ENCODE results near the gene CCDC91. TPM values are rescaled to one million over a fixed set of nuclear protein-coding genes. Genes with fewer than 3 reads are reported as not detected.

Gene CCDC91
- total RNA-seq, 1 donor from 2014 or later: 12.3 TPM

DNA sequence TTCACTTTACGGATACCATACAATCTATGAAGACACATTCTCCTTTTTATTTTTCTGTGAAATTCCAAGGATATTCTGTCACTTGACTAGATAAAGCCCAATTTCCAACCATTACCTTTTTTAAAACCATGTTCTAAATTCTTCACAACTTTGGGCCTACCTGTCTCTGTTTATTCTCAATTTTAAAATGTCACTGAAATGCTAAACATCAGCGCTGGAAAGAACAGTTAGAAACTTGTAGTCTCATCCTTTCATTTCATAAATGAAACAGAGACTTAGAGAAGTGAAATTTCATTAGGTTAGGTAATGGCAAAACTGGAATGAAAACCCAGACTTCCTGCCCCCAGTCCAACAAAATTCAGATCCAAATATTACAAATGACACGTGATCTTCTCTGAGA lies 396.2 kb downstream of the CCDC91 start:
- H3K4me3 Mint-ChIP-seq (ENCODE audit: unreplicated experiment): no peak overlapping the region
- TF ChIP-seq, protein P1, sequence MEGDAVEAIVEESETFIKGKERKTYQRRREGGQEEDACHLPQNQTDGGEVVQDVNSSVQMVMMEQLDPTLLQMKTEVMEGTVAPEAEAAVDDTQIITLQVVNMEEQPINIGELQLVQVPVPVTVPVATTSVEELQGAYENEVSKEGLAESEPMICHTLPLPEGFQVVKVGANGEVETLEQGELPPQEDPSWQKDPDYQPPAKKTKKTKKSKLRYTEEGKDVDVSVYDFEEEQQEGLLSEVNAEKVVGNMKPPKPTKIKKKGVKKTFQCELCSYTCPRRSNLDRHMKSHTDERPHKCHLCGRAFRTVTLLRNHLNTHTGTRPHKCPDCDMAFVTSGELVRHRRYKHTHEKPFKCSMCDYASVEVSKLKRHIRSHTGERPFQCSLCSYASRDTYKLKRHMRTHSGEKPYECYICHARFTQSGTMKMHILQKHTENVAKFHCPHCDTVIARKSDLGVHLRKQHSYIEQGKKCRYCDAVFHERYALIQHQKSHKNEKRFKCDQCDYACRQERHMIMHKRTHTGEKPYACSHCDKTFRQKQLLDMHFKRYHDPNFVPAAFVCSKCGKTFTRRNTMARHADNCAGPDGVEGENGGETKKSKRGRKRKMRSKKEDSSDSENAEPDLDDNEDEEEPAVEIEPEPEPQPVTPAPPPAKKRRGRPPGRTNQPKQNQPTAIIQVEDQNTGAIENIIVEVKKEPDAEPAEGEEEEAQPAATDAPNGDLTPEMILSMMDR (IDR thresholded peaks at IDR 0.05; ENCODE audit: unreplicated experiment): no peak
- no peaks in the 10 kb centered on the region for H3K4me1 Mint-ChIP-seq (ENCODE audit: unreplicated experiment)
- DNase-seq (ENCODE audit: low spot score): no peak
- no peak overlapping the region for H3K27ac Mint-ChIP-seq (ENCODE audit: unreplicated experiment)
- no peaks in the 10 kb centered on the region for H3K9me3 Mint-ChIP-seq (ENCODE audit: unreplicated experiment)
- H3K36me3 Mint-ChIP-seq (ENCODE audit: low read depth, unreplicated experiment): no peaks in the 10 kb centered on the region
- H3K27me3 Mint-ChIP-seq (ENCODE audit: unreplicated experiment): no peaks in the 10 kb centered on the region

DNA sequence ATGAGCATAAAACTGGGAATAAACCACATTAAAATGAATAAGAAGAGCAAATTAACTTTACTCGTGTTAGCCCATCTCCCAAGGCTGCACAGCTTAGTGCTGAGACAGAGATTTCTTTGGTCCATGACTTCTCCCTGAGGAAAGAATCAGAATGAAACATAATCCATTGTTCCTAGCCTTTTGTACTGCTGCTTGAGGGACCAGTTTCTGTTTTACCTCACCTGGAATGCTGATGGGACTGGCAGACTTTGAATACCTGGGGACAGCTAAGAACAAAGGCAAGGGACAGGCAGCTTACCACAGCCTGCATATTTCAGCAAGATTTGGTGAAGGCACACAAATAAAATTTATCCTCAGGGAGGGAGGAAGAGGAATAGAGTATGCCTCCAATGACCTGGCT lies 401.6 kb downstream of the CCDC91 start:
- TF ChIP-seq, protein P1 (IDR thresholded peaks at IDR 0.05; ENCODE audit: unreplicated experiment): no peak
- Mint-ChIP-seq H3K4me1 (ENCODE audit: unreplicated experiment) (no peaks in the 10 kb centered on the region), H3K4me3 (ENCODE audit: unreplicated experiment) (no peak overlapping the region), H3K9me3 (ENCODE audit: unreplicated experiment) (no peaks in the 10 kb centered on the region), H3K36me3 (ENCODE audit: low read depth, unreplicated experiment) (no peaks in the 10 kb centered on the region), H3K27ac (ENCODE audit: unreplicated experiment) (no peak overlapping the region), H3K27me3 (ENCODE audit: unreplicated experiment) (peaks cover 2% of the 10 kb centered on the region)
- DNase-seq (ENCODE audit: low spot score): no peak

Other genes with a start within 250 kb of the CCDC91 start
- 4.7 TPM for gene PTHLH, start 217.7 kb upstream of the CCDC91 start, total RNA-seq (ENCODE audit: unreplicated experiment)

All from endothelial cell (in vitro differentiated cells).